NCI-H1048 (cell line): Measurements from ENCODE around the gene EP300.

ENCODE experiments used
- DNase-seq: peaks from one replicate; lab custom pipeline; 2025; lab: John Stamatoyannopoulos, UW

Gene EP300

GRCh38 chr22:41206719-41207118 lies 114.3 kb downstream of the EP300 start:
- DNase-seq = no peak

- no peak for DNase-seq
Measured at GRCh38 chr22:41215409-41215808, 123.0 kb downstream of the EP300 start.

- DNase-seq = no peak
Measured at GRCh38 chr22:41215926-41216325, 123.5 kb downstream of the EP300 start.

- DNase-seq = no peak
Measured at GRCh38 chr22:41216984-41217383, 124.6 kb downstream of the EP300 start.

DNA sequence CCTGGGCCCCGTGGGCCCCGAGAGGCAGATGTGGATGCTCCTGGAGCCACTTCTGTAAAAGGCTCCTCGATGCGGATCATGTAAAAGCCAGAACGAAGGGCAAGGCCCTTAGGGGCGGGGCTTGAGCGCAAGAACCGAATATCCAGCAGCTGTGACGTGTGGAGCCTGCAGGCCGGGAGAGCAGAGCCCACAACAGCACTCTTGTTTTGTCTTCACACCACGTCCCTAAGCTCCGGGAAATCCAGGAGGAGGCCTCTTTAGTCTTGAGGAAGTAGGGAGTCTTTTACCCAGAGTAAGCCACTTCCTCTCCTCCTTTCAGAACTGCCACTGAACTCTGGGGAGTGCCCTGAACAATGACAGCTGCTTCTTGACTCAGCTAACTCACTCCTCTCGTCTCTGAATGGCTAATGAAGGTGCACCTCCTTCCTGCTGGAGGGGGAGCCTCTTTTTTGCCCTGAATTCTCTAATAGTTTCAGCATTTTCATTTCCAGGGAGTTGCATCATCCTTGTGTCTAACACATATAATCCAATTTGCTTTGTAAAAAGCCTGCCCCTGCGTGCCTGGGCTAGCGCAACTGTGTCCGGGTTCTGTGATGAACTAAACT lies 125.3 kb downstream of the EP300 start:
- no peak for DNase-seq

DNA sequence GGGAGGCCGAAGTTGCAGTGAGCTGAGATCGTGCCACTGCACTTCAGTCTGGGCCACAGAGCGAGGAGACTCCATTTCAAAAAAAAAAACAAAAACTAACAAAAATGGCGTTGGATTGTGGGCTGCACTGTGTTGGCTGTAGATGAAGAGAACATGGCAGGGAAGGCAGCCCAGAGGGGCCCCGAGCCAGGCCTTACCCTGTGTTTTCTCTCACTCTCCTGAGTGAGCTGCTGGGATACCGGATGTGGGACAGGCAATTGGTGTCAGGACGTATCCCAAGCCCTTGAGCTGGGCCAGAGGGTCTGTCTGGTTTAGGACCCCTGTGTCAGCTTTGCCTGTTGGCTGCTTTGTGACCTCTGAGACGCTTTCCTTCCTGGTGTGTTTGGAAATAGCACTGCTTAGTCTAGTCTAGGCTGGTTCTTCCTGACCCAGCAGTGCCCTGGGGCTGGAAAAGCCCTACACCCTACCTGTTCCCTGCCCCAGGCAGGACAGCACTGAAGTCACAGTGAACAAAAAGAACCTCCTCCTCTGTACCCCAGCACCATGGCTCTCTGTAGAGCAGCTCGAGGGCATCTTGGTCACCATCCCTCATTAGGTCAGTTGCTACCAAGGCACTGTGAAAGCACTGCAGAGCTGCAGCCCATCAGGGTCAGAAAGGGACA lies 130.6 kb downstream of the EP300 start:
- no peak for DNase-seq

- no peak for DNase-seq
Measured at GRCh38 chr22:41223535-41223934, 131.1 kb downstream of the EP300 start.

DNA sequence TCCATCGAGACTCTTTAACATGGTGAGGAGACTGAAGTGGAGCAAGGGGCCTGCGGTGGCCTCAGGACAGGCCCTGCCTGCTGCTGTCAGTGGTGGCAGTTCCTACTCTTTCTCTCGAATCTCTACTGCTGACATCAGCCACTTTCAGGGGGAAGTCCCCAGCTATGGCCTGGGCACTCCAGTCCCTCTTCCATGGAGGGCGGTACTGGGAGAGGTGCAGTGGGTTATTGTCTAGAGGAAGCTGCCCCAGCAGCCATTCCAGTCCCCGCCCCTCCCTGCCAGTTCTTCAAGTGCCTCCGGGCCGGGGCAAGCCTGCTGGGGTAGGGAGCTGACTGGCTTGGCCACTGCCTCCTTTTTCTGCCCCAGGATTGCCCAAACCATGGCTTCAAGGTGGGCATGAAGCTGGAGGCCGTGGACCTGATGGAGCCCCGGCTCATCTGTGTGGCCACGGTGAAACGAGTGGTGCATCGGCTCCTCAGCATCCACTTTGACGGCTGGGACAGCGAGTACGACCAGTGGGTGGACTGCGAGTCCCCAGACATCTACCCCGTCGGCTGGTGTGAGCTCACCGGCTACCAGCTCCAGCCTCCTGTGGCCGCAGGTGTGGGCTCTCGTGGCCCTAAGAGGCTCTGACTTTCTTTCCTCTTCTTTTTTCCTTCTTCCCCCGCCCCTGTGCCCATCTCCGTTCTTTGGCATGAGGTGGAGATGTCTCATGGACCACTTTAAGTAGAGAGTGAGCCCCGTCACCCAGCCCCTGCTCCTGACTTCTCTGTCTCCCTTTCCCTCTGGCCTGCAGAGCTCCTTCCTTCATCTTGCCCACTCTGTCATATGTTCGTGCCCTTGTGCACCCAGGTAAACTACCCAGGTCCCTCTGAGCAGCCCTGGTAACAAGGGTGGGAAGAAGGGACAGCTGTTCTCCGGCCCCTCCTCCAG lies 134.6 kb downstream of the EP300 start:
- DNase-seq = no peak

DNA sequence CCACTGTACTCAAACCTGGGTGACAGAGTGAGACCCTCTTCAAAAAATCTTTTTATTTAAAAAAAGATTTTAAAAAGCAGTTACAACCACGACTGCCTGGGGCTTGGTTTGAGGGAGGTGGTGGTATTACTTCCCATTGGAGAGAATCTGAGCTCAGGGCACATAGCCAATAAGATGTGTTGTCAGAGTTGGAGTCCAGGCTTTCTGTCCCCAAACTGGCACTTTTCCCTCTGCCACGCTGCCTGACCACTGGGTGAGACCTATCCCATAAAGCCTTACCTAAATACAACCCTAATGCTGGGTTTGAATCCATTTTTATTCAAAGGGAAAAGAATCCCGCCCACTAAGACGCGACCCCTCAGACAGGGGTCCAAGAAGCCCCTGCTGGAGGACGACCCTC lies 136.8 kb downstream of the EP300 start:
- DNase-seq = no peak
